Psoas muscle (tissue), 8 donors: ENCODE measurements around the gene CARS2. TPM values are rescaled to one million over a fixed set of nuclear protein-coding genes. Genes with fewer than 3 reads are reported as not detected.
"Not testable (repeated sequence)": the region's sequence is repeated elsewhere in the genome, so short reads cannot be mapped to it uniquely, and the experiment has no call there.

Experiments
- ATAC-seq, 4 donors: fragments of 200-7000 bp; cut with Tn5 transposase; one replicate each; pipeline ENCODE4 v1.9.1; 2020; ENCODE audit warnings: moderate library complexity in 3 of 4, mild to moderate bottlenecking in 2 of 4
- DNase-seq, 2 donors: peaks; one replicate each; pipeline ENCODE4 v3.0.0-alpha.2; 2020
- H3K27ac ChIP-seq: fragments of 200-600 bp; one replicate; pipeline ENCODE4 v1.8.0; 2022
- H3K27me3 ChIP-seq, 3 donors: fragments of 200-600 bp in 1 of 3; one replicate each; pipeline versions ENCODE4 v1.6.1 to v1.8.0; 2013 to 2022; ENCODE audit warnings: low read length in 2 of 3, mild to moderate bottlenecking in 2 of 3, moderate library complexity in 1 of 3; ENCODE audit not compliant: insufficient read depth in 3 of 3
- H3K36me3 ChIP-seq, 2 donors: fragments of 200-600 bp in 1 of 2; one replicate each; pipeline versions ENCODE4 v1.6.1 to v1.8.0; 2013 to 2022; ENCODE audit warnings: low read depth in 1 of 2, mild to moderate bottlenecking in 1 of 2, moderate library complexity in 1 of 2; ENCODE audit not compliant: insufficient read depth in 1 of 2
- H3K4me1 ChIP-seq: fragments of 200-600 bp; one replicate; pipeline ENCODE4 v1.8.0; 2022
- H3K4me3 ChIP-seq: fragments of 200-600 bp; one replicate; pipeline ENCODE4 v1.8.0; 2022; ENCODE audit warnings: mild to moderate bottlenecking
- H3K9me3 ChIP-seq: fragments of 200-600 bp; one replicate; pipeline ENCODE4 v1.8.0; 2022
- WGBS, 3 donors: extraction: QIAGEN DNeasy Blood & Tissue Kit; methylation state at CpG; one replicate each; pipeline versions ENCODE4 v1.1.6 to v1.1.7; 2013; 5-methylcytosine and 5-hydroxymethylcytosine counted together
- intact Hi-C, 2 donors: fragments of 100-400 bp; cut with DNase I; formaldehyde crosslinking; loops; one replicate each; pipeline versions ENCODE4 v1.11.0 to v1.14.2; 2022
- polyA plus RNA-seq, 3 donors: library from polyadenylated mRNA; stranded (reverse); fragments of 200-250 nt; gene quantifications; one replicate each; pipeline ENCODE4 v1.2.3, GENCODE V29; 2013
- total RNA-seq, 4 donors: library from RNA; stranded (reverse); fragmentation: NEBNext Ultra II Directional in 2 of 4; extraction: Animal tissue kit (Norgen Biotek cat#: 25700) in 2 of 4; gene quantifications; one replicate each; pipeline versions ENCODE4 v1.2.1 to v1.2.4, GENCODE V29; 2021 to 2023
- TF ChIP-seq, protein P1 (sequence below): fragments of 200-600 bp; IDR thresholded peaks from one replicate; pipeline ENCODE4 v1.8.0; 2022; ENCODE audit warnings: antibody characterized with exemption
- donor health status: healthy with polysubstance abuse.
- donor health status: DM: no; HTN: no; CAD: no; lungs with moderate emphysema.
- donor health status: Bipolar disorder and iron deficiency.
- donor health status: healthy.
- donor health status: DM: yes; HTN: yes; CAD: no.
- donor health status: DM: no; HTN: no; CAD: no.
- donor health status: DM: no; HTN: no; CAD: no.
- donor health status: DM: yes; HTN: yes; CAD: no.

The CARS2 gene
- total and polyA plus RNA-seq, 7 donors = 41.3 to 85.2 (median 56.3) TPM

DNA sequence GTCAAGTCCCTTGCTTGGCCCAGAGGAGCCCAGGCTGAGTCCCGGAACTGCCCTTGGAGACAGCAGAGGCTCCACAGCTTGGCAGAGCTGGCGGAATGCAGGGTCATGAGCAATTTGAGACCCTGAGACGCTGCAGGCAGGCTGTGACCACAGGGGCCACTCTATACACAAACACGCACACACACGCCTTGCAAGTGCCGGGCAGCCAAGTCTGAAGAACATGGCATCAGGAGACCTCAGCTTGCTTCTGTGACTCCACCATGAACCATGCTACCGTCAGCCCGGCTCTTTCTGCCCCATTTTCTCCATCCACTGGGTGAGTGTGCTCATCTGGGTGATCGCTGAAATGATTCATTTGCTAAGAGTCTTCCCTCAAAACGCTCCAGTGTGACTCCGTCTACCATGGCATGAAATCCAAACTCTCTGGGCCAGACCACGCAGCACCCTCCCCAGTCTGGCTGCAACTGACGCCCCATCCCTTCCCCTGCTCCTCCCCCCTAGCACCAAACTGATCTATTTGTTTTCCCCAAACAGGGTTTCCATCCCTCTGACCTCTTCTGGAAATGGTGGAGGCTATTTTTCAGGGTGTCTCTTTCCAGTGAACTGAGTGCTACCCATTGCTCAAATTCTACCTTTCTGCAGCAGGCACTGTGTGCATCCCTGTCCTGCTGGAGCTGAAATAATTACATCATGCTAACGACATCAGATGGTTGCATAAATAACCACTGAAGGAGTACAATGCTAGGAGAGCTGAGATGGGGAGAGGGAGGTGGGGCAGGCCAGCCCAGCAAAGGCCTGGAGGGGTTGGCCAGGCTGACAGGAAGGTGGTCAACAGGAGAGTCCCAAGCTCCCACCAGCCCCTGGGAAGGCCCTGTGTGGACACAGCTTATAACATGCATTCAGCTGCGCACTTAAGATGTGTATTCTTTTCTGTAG is 3.1 kb downstream of the CARS2 start:
- Histone ChIP-seq H3K4me3 (peak overlapping the region; percentile 30), H3K36me3 (peaks cover 3 to 44% of the 10 kb centered on the region in 2 donors), H3K4me1 (peaks cover 53% of the 10 kb centered on the region), H3K9me3 (no peaks in the 10 kb centered on the region), H3K27me3 (no peaks in the 10 kb centered on the region), H3K27ac (peak overlapping the region; percentile 88)
- TF ChIP-seq, protein P1, sequence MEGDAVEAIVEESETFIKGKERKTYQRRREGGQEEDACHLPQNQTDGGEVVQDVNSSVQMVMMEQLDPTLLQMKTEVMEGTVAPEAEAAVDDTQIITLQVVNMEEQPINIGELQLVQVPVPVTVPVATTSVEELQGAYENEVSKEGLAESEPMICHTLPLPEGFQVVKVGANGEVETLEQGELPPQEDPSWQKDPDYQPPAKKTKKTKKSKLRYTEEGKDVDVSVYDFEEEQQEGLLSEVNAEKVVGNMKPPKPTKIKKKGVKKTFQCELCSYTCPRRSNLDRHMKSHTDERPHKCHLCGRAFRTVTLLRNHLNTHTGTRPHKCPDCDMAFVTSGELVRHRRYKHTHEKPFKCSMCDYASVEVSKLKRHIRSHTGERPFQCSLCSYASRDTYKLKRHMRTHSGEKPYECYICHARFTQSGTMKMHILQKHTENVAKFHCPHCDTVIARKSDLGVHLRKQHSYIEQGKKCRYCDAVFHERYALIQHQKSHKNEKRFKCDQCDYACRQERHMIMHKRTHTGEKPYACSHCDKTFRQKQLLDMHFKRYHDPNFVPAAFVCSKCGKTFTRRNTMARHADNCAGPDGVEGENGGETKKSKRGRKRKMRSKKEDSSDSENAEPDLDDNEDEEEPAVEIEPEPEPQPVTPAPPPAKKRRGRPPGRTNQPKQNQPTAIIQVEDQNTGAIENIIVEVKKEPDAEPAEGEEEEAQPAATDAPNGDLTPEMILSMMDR = no peak
- 29 to 57% (median 33%) methylated on average over 15 of the region's 15 CpGs for WGBS, 3 donors
- DNase-seq (peak; percentile 39 to 82), ATAC-seq (peak; percentile 54 to 74 (median 58))
- intact Hi-C loops = loop anchor here (5.0 kb wide), 2 partner anchors 86 to 214 kb away; partner anchors contain the start of genes ANKRD10 (in 1 of the 2) and NAXD (in 1 of the 2)

GRCh38 chr13:110702089-110702488 is 3.8 kb downstream of the CARS2 start:
- peaks cover 61% of the 10 kb centered on the region for H3K4me1 ChIP-seq
- 16 to 29% (median 21%) methylated on average over 3 of the region's 3 CpGs for WGBS, 3 donors

GRCh38 chr13:110701061-110701460 is 4.9 kb downstream of the CARS2 start:
- H3K9me3 ChIP-seq, DNase-seq, H3K4me3 ChIP-seq, H3K27me3 ChIP-seq, ATAC-seq: not testable (repeated sequence)
- WGBS, 3 donors = 78 to 92% (median 80%) methylated on average over 7 of the region's 7 CpGs
- Histone ChIP-seq H3K4me1 (peaks cover 62% of the 10 kb centered on the region), H3K36me3 (peaks cover 3 to 57% of the 10 kb centered on the region in 2 donors), H3K27ac (peak overlapping the region; percentile 88)
- intact Hi-C loops = loop anchor here (5.0 kb wide), 2 partner anchors 84 to 216 kb away; partner anchors contain the start of genes ANKRD10 (in 1 of the 2) and NAXD (in 1 of the 2)

More at GRCh38 chr13:110702089-110702488, 3.8 kb downstream of the CARS2 start:
- no peak for ATAC-seq
- H3K27ac ChIP-seq = peak overlapping the region; percentile 88
- DNase-seq = no peak
- intact Hi-C loops = loop anchor here (5.0 kb wide), 2 partner anchors 85 to 215 kb away; partner anchors contain the start of genes ANKRD10 (in 1 of the 2) and NAXD (in 1 of the 2)
- H3K36me3 ChIP-seq = peaks cover 3 to 52% of the 10 kb centered on the region in 2 donors
- peak overlapping the region; percentile 30 for H3K4me3 ChIP-seq
- H3K9me3 ChIP-seq = no peaks in the 10 kb centered on the region
- TF ChIP-seq, protein P1 = no peak
- no peaks in the 10 kb centered on the region for H3K27me3 ChIP-seq

- WGBS, 3 donors = 53 to 68% (median 56%) methylated on average over 8 of the region's 8 CpGs
- H3K27ac ChIP-seq = peak overlapping the region; percentile 88
- DNase-seq (no peak), ATAC-seq (no peak)
- no peaks in the 10 kb centered on the region for H3K27me3 ChIP-seq
- TF ChIP-seq, protein P1 = no peak
- H3K36me3 ChIP-seq = peaks cover 3 to 57% of the 10 kb centered on the region in 2 donors
- H3K4me3 ChIP-seq = no peak overlapping the region
- intact Hi-C loops = loop anchor here (5.0 kb wide), 2 partner anchors 83 to 217 kb away; partner anchors contain the start of genes ANKRD10 (in 1 of the 2) and NAXD (in 1 of the 2)
- no peaks in the 10 kb centered on the region for H3K9me3 ChIP-seq
- peaks cover 62% of the 10 kb centered on the region for H3K4me1 ChIP-seq
Observed at GRCh38 chr13:110700641-110701040, 5.3 kb downstream of the CARS2 start.

- intact Hi-C loops = loop anchor here (5.0 kb wide), 2 partner anchors 83 to 217 kb away; partner anchors contain the start of genes ANKRD10 (in 1 of the 2) and NAXD (in 1 of the 2)
- Histone ChIP-seq H3K4me3 (no peak overlapping the region), H3K27me3 (no peaks in the 10 kb centered on the region), H3K27ac (peak overlapping the region; percentile 88), H3K36me3 (peaks cover 3 to 57% of the 10 kb centered on the region in 2 donors), H3K4me1 (peaks cover 62% of the 10 kb centered on the region), H3K9me3 (no peaks in the 10 kb centered on the region)
- DNase-seq (no peak), ATAC-seq (no peak)
- 89 to 92% (median 91%) methylated on average over 14 of the region's 14 CpGs for WGBS, 3 donors
- TF ChIP-seq, protein P1 = no peak
Observed at GRCh38 chr13:110700186-110700585, 5.7 kb downstream of the CARS2 start.
